Psoas muscle (tissue), 8 donors: ENCODE data around the gene RAI2. TPM values are rescaled to one million over a fixed set of nuclear protein-coding genes. Genes with fewer than 3 reads are reported as not detected.

Experiments used
- ATAC-seq, 4 donors: fragments of 200-7000 bp; cut with Tn5 transposase; one replicate each; pipeline ENCODE4 v1.9.1; 2020; ENCODE audit warnings: moderate library complexity in 3 of 4, mild to moderate bottlenecking in 2 of 4
- DNase-seq, 2 donors: peaks; one replicate each; pipeline ENCODE4 v3.0.0-alpha.2; 2020
- H3K27ac ChIP-seq: fragments of 200-600 bp; one replicate; pipeline ENCODE4 v1.8.0; 2022
- H3K27me3 ChIP-seq, 3 donors: fragments of 200-600 bp in 1 of 3; one replicate each; pipeline versions ENCODE4 v1.6.1 to v1.8.0; 2013 to 2022; ENCODE audit warnings: low read length in 2 of 3, mild to moderate bottlenecking in 2 of 3, moderate library complexity in 1 of 3; ENCODE audit not compliant: insufficient read depth in 3 of 3
- H3K36me3 ChIP-seq, 2 donors: fragments of 200-600 bp in 1 of 2; one replicate each; pipeline versions ENCODE4 v1.6.1 to v1.8.0; 2013 to 2022; ENCODE audit warnings: low read depth in 1 of 2, mild to moderate bottlenecking in 1 of 2, moderate library complexity in 1 of 2; ENCODE audit not compliant: insufficient read depth in 1 of 2
- H3K4me1 ChIP-seq: fragments of 200-600 bp; one replicate; pipeline ENCODE4 v1.8.0; 2022
- H3K4me3 ChIP-seq: fragments of 200-600 bp; one replicate; pipeline ENCODE4 v1.8.0; 2022; ENCODE audit warnings: mild to moderate bottlenecking
- H3K9me3 ChIP-seq: fragments of 200-600 bp; one replicate; pipeline ENCODE4 v1.8.0; 2022
- CTCF ChIP-seq: fragments of 200-600 bp; IDR thresholded peaks from one replicate; pipeline ENCODE4 v1.8.0; 2022; ENCODE audit warnings: antibody characterized with exemption
- WGBS, 3 donors: extraction: QIAGEN DNeasy Blood & Tissue Kit; methylation state at CpG; one replicate each; pipeline versions ENCODE4 v1.1.6 to v1.1.7; 2013; 5-methylcytosine and 5-hydroxymethylcytosine counted together
- intact Hi-C, 2 donors: fragments of 100-400 bp; cut with DNase I; formaldehyde crosslinking; loops; one replicate each; pipeline versions ENCODE4 v1.11.0 to v1.14.2; 2022
- polyA plus RNA-seq, 3 donors: library from polyadenylated mRNA; stranded (reverse); fragments of 200-250 nt; gene quantifications; one replicate each; pipeline ENCODE4 v1.2.3, GENCODE V29; 2013
- total RNA-seq, 4 donors: library from RNA; stranded (reverse); fragmentation: NEBNext Ultra II Directional in 2 of 4; extraction: Animal tissue kit (Norgen Biotek cat#: 25700) in 2 of 4; gene quantifications; one replicate each; pipeline versions ENCODE4 v1.2.1 to v1.2.4, GENCODE V29; 2021 to 2023
- donor health status: healthy with polysubstance abuse.
- donor health status: DM: no; HTN: no; CAD: no; lungs with moderate emphysema.
- donor health status: Bipolar disorder and iron deficiency.
- donor health status: healthy.
- donor health status: DM: yes; HTN: yes; CAD: no.
- donor health status: DM: no; HTN: no; CAD: no.
- donor health status: DM: no; HTN: no; CAD: no.
- donor health status: DM: yes; HTN: yes; CAD: no.

RAI2 gene
- total and polyA plus RNA-seq, 7 donors: 3.2 to 6.3 (median 4.2) TPM

GRCh38 chrX:17809273-17809672 is 51.8 kb downstream of the RAI2 start:
- H3K27ac ChIP-seq: no peak overlapping the region
- H3K9me3 ChIP-seq: no peaks in the 10 kb centered on the region
- TF ChIP-seq CTCF: no peak
- DNase-seq (no peak), ATAC-seq (no peak)
- no peaks in the 10 kb centered on the region for H3K36me3 ChIP-seq
- H3K4me3 ChIP-seq: no peak overlapping the region
- 67 to 80% (median 75%) methylated on average over 4 of the region's 4 CpGs for WGBS, 3 donors
- peaks cover 0 to 3% (median 0%) of the 10 kb centered on the region in 3 donors for H3K27me3 ChIP-seq
- H3K4me1 ChIP-seq: no peaks in the 10 kb centered on the region
- intact Hi-C loops: no loop called here

- Histone ChIP-seq H3K27ac (no peak overlapping the region), H3K4me1 (no peaks in the 10 kb centered on the region), H3K9me3 (no peaks in the 10 kb centered on the region), H3K4me3 (no peak overlapping the region), H3K36me3 (no peaks in the 10 kb centered on the region), H3K27me3 (no peaks in the 10 kb centered on the region)
- ATAC-seq (no peak), DNase-seq (no peak)
- WGBS, 3 donors: 49 to 72% (median 63%) methylated on average over 6 of the region's 6 CpGs
- intact Hi-C loops: no loop called here
- no peak for TF ChIP-seq CTCF
These were observed 56.0 kb downstream of the RAI2 start for GRCh38 chrX:17805120-17805519.

- ATAC-seq (no peak), DNase-seq (no peak)
- no peaks in the 10 kb centered on the region for H3K36me3 ChIP-seq
- 82 to 93% (median 90%) methylated on average over 4 of the region's 4 CpGs for WGBS, 3 donors
- intact Hi-C loops: no loop called here
- H3K4me3 ChIP-seq: no peak overlapping the region
- H3K9me3 ChIP-seq: no peaks in the 10 kb centered on the region
- H3K4me1 ChIP-seq: no peaks in the 10 kb centered on the region
- TF ChIP-seq CTCF: no peak
- no peak overlapping the region for H3K27ac ChIP-seq
- H3K27me3 ChIP-seq: no peaks in the 10 kb centered on the region
These were observed 57.6 kb downstream of the RAI2 start for GRCh38 chrX:17803449-17803848.

- Histone ChIP-seq H3K27ac (no peak overlapping the region), H3K27me3 (no peaks in the 10 kb centered on the region), H3K4me3 (no peak overlapping the region), H3K36me3 (no peaks in the 10 kb centered on the region), H3K9me3 (no peaks in the 10 kb centered on the region), H3K4me1 (no peaks in the 10 kb centered on the region)
- intact Hi-C loops: no loop called here
- ATAC-seq (no peak), DNase-seq (no peak)
- 72 to 91% (median 85%) methylated on average over 7 of the region's 7 CpGs for WGBS, 3 donors
- no peak for TF ChIP-seq CTCF
These were observed 58.3 kb downstream of the RAI2 start for GRCh38 chrX:17802756-17803155.

GRCh38 chrX:17801431-17801830 is 59.7 kb downstream of the RAI2 start:
- Histone ChIP-seq H3K36me3 (no peaks in the 10 kb centered on the region), H3K27me3 (no peaks in the 10 kb centered on the region), H3K27ac (no peak overlapping the region), H3K9me3 (no peaks in the 10 kb centered on the region), H3K4me3 (no peak overlapping the region), H3K4me1 (no peaks in the 10 kb centered on the region)
- ATAC-seq (no peak), DNase-seq (no peak)
- 79 to 94% (median 93%) methylated on average over 5 to 13 of the region's 13 CpGs for WGBS, 3 donors
- TF ChIP-seq CTCF: no peak
- intact Hi-C loops: no loop called here
